GM19395 (cell line): Measurements from ENCODE around the gene MUC2.

Experiments
- ATAC-seq: cut with Tn5 transposase; IDR thresholded peaks from one replicate; pipeline ENCODE4 v1.9.1; 2021; ENCODE audit warnings: mild to moderate bottlenecking, moderate library complexity; ENCODE audit not compliant: unreplicated experiment

The MUC2 gene

GRCh38 chr11:1036303-1036923 is 38.3 kb upstream of the MUC2 start, which contains the start of gene MUC6:
TSS of gene MUC6 (minus strand) at chr11:1036718. CDS start at chr11:1036655, 63 bp downstream.
- ATAC-seq = no peak

- no peak for ATAC-seq
Measured at GRCh38 chr11:1036931-1037330, 37.7 kb upstream of the MUC2 start.

GRCh38 chr11:1037506-1038055 is 37.1 kb upstream of the MUC2 start:
- ATAC-seq = no peak

- no peak for ATAC-seq
Measured at GRCh38 chr11:1038361-1038760, 36.3 kb upstream of the MUC2 start.

- no peak for ATAC-seq
Measured at GRCh38 chr11:1038921-1039320, 35.8 kb upstream of the MUC2 start.

- no peak for ATAC-seq
Measured at GRCh38 chr11:1039481-1040427, 34.9 kb upstream of the MUC2 start.

GRCh38 chr11:1040428-1041148 is 34.1 kb upstream of the MUC2 start:
- ATAC-seq = no peak

GRCh38 chr11:1041149-1041467 is 33.6 kb upstream of the MUC2 start:
- no peak for ATAC-seq

- ATAC-seq = no peak
Measured at GRCh38 chr11:1041471-1041870, 33.2 kb upstream of the MUC2 start.

- no peak for ATAC-seq
Measured at GRCh38 chr11:1041936-1042608, 32.6 kb upstream of the MUC2 start.

GRCh38 chr11:1042626-1043562 is 31.8 kb upstream of the MUC2 start:
- no peak for ATAC-seq

GRCh38 chr11:1043563-1044096 is 31.0 kb upstream of the MUC2 start:
- ATAC-seq = no peak

- no peak for ATAC-seq
Measured at GRCh38 chr11:1044160-1044559, 30.5 kb upstream of the MUC2 start.

- no peak for ATAC-seq
Measured at GRCh38 chr11:1047595-1048156, 27.0 kb upstream of the MUC2 start.

- no peak for ATAC-seq
Measured at GRCh38 chr11:1048375-1049070, 26.2 kb upstream of the MUC2 start.

GRCh38 chr11:1049071-1049405 is 25.6 kb upstream of the MUC2 start:
- no peak for ATAC-seq

GRCh38 chr11:1049431-1049891 is 25.2 kb upstream of the MUC2 start:
- ATAC-seq = no peak

GRCh38 chr11:1049911-1050580 is 24.6 kb upstream of the MUC2 start:
- ATAC-seq = no peak
